GM12872 (cell line): ENCODE results near the gene FFAR4.

Source experiments
- CTCF ChIP-seq: IDR thresholded peaks from 3 replicates; pipeline ENCODE4 v1.5.1; 2011; ENCODE audit warnings: low read depth, mild to moderate bottlenecking, low read length, moderate library complexity; ENCODE audit not compliant: insufficient read depth

The FFAR4 gene

GRCh38 chr10:93601774-93602162 lies 35.3 kb downstream of the FFAR4 start:
- TF ChIP-seq CTCF, result no peak

- TF ChIP-seq CTCF, result no peak
Observed at GRCh38 chr10:93603023-93603422, 36.6 kb downstream of the FFAR4 start.

- no peak for TF ChIP-seq CTCF
Observed at GRCh38 chr10:93604146-93604545, 37.7 kb downstream of the FFAR4 start.

- TF ChIP-seq CTCF, result no peak
Observed at GRCh38 chr10:93608421-93608820, 42.0 kb downstream of the FFAR4 start.

DNA sequence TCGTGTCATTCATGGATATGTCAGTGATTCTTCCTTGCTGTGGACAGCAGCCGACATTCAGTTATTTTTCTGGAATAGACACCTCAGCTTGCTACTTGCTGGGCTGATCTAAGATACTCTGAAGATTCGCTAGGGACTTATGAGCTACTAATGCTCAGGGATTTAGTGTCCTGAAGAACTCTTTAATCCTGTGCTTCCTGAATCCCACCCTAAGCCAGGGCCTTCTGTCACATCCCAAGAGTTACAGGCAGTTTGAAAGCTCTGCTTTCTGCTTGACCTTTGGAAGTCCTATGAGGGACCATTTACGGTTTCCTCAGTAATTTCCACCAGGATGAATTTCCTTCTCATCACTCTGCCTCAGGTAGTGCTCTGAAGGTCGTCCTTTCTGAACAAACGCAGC lies 45.8 kb downstream of the FFAR4 start, which contains the start of gene PDE6C:
Gene PDE6C (plus strand): TSS at position 227 of the 400 bp plus-strand sequence. CDS start 189 bp downstream, outside the sequence.
- TF ChIP-seq CTCF, result no peak

- no peak for TF ChIP-seq CTCF
Observed at GRCh38 chr10:93613126-93613525, 46.7 kb downstream of the FFAR4 start.

DNA sequence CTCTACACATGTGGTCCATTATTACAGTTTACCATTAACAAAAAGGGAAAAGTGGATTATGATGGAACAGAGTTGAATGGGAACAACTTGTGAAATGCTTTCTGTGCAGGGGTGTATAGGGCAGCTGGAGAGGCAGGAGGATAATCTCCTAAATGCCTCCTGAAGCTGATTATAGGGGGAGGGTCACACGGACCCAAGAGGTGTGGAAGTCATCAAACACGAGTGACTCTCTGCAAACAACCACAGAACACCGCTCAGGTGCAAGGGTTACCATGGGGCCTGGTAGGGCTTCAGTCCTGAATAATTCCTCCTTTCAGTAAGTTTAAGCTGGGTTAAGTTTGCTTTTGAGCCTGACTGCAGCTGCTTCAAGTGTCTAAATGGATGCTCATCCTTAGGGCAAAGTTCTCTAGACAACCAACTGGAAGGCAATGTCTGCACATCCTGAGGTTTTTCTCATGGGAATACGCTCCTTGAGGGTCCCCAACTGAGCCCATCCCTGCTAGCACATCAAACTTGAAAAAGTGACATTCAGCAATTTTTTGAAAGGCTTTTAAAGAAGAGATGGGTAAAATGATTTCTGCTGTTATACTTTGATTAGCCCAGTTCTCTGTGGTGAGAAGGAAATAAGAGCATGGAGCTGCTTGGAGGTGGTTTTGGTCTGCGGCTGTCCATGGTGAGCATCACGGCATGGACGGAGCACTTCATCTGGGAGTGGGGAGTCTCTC lies 47.8 kb downstream of the FFAR4 start:
- no peak for TF ChIP-seq CTCF
